H1 (cell line): Measurements from ENCODE around the gene FEV. TPM values are rescaled to one million over a fixed set of nuclear protein-coding genes. Genes with fewer than 3 reads are reported as not detected.

Experiments used
- CTCF ChIA-PET: fragments of 300-600 bp; sonication (Branson Sonifier 250); formaldehyde crosslinking; loops from one replicate; lab custom pipeline; 2021; ENCODE audit not compliant: partially characterized antibody; lab: Charles Lee
- POLR2A ChIA-PET: fragments of 300-600 bp; sonication (Branson Sonifier 250); formaldehyde crosslinking; loops from one replicate; lab custom pipeline; 2021; ENCODE audit warnings: inconsistent platforms; ENCODE audit not compliant: partially characterized antibody; lab: Charles Lee
- DNase-seq, 2 experiments: peaks; one replicate each; pipeline versions ENCODE4 v3.0.0 to v3.0.0-alpha.2; 2010 to 2022; ENCODE audit warnings: low spot score in 2 of 2, low read depth in 1 of 2, mixed read lengths in 1 of 2
- FAIRE-seq: peaks from 2 replicates; lab custom pipeline; 2011; peaks lifted over from hg19 to GRCh38; lab: Jason Lieb, UNC
- H2AFZ ChIP-seq: 2 replicates; pipeline ENCODE4 v1.8.1; 2012; ENCODE audit warnings: low read length, inconsistent platforms
- H2AK5ac ChIP-seq: 2 replicates; pipeline ENCODE4 v1.6.1; 2013; ENCODE audit warnings: low read depth, low read length
- H2BK120ac ChIP-seq: replicated peaks from 2 replicates; pipeline ENCODE3; 2013; ENCODE audit warnings: low read depth, low read length, inconsistent platforms
- H2BK12ac ChIP-seq: 2 replicates; pipeline ENCODE4 v1.6.1; 2013; ENCODE audit warnings: low read depth, low read length
- H2BK15ac ChIP-seq: 2 replicates; pipeline ENCODE4 v1.6.1; 2013; ENCODE audit warnings: low read length
- H2BK20ac ChIP-seq: 2 replicates; pipeline ENCODE4 v1.6.1; 2013; ENCODE audit warnings: low read length
- H2BK5ac ChIP-seq: 2 replicates; pipeline ENCODE4 v1.6.1; 2013; ENCODE audit warnings: low read depth, low read length
- H3K14ac ChIP-seq: 2 replicates; pipeline ENCODE4 v1.6.1; 2013; ENCODE audit warnings: inconsistent platforms; ENCODE audit not compliant: insufficient read length
- H3K18ac ChIP-seq: 2 replicates; pipeline ENCODE4 v1.6.1; 2013; ENCODE audit warnings: low read length; ENCODE audit errors: extremely low read depth
- H3K23ac ChIP-seq: 2 replicates; pipeline ENCODE4 v1.6.1; 2013; ENCODE audit warnings: inconsistent platforms; ENCODE audit not compliant: insufficient read length
- H3K23me2 ChIP-seq: 2 replicates; pipeline ENCODE4 v1.6.1; 2013; ENCODE audit warnings: low read depth, low read length
- H3K27ac ChIP-seq: 2 replicates; pipeline ENCODE4 v1.6.1; 2011; ENCODE audit warnings: low read depth, low read length, inconsistent platforms
- H3K27me3 ChIP-seq, 4 experiments: replicated peaks in 1 of 4; 1 replicate in 1 of 4; 2 replicates in 3 of 4; pipeline versions ENCODE4 v1.6.1 to v1.8.1; 2011 to 2013; ENCODE audit warnings: low read length in 3 of 4, mild to moderate bottlenecking in 3 of 4, inconsistent platforms in 2 of 4, mixed read lengths in 2 of 4, moderate library complexity in 1 of 4; ENCODE audit not compliant: control insufficient read depth in 3 of 4, insufficient read depth in 3 of 4; ENCODE audit errors: extremely low read depth in 1 of 4
- H3K36me3 ChIP-seq, 4 experiments: 2 replicates each; pipeline versions ENCODE4 v1.6.1 to v1.8.1; 2011 to 2013; ENCODE audit warnings: mild to moderate bottlenecking in 4 of 4, low read length in 3 of 4, moderate library complexity in 2 of 4, control low read depth in 1 of 4, inconsistent platforms in 1 of 4; ENCODE audit not compliant: insufficient read depth in 4 of 4, control insufficient read depth in 2 of 4
- H3K4ac ChIP-seq: replicated peaks from 2 replicates; pipeline ENCODE3; 2013; ENCODE audit warnings: low read length, low read depth, mixed read lengths, inconsistent platforms; ENCODE audit not compliant: insufficient read length
- H3K4me1 ChIP-seq, 4 experiments: replicated peaks in 1 of 4; 1 replicate in 1 of 4; 2 replicates in 3 of 4; pipeline versions ENCODE4 v1.6.1 to v1.8.1; 2011 to 2013; ENCODE audit warnings: low read length in 3 of 4, inconsistent platforms in 2 of 4, mixed read lengths in 1 of 4; ENCODE audit not compliant: insufficient read depth in 4 of 4, control insufficient read depth in 3 of 4
- H3K4me2 ChIP-seq, 2 experiments: 2 replicates each; pipeline versions ENCODE4 v1.6.1 to v1.8.1; 2011 to 2013; ENCODE audit warnings: low read depth in 2 of 2, low read length in 2 of 2, control low read depth in 1 of 2, inconsistent platforms in 1 of 2, mild to moderate bottlenecking in 1 of 2; ENCODE audit not compliant: insufficient read depth in 1 of 2
- H3K4me3 ChIP-seq, 4 experiments: fragments of 200-600, 300-600 bp in 1 of 4; sonication (generic), shearing (Covaris generic), sonication (Bioruptor Twin) in 1 of 4; 2 replicates each; pipeline versions ENCODE4 v1.5.1 to v1.8.1; 2011 to 2016; ENCODE audit warnings: low read length in 4 of 4, low read depth in 3 of 4, control low read depth in 2 of 4, inconsistent platforms in 2 of 4, mild to moderate bottlenecking in 2 of 4, mixed read lengths in 1 of 4, moderate library complexity in 1 of 4; ENCODE audit not compliant: insufficient read depth in 2 of 4; ENCODE audit errors: extremely low read depth in 1 of 4
- H3K56ac ChIP-seq: replicated peaks from 2 replicates; pipeline ENCODE3; 2013; ENCODE audit warnings: low read depth, mild to moderate bottlenecking, mixed read lengths, low read length, inconsistent platforms; ENCODE audit not compliant: insufficient read length
- H3K79me1 ChIP-seq: 2 replicates; pipeline ENCODE4 v1.6.1; 2013; ENCODE audit warnings: low read depth, low read length, control low read depth
- H3K79me2 ChIP-seq, 2 experiments: 2 replicates each; pipeline versions ENCODE4 v1.6.1 to v1.8.1; 2012 to 2013; ENCODE audit warnings: low read length in 2 of 2, mild to moderate bottlenecking in 2 of 2, inconsistent platforms in 1 of 2; ENCODE audit not compliant: insufficient read depth in 2 of 2, control insufficient read depth in 1 of 2
- H3K9ac ChIP-seq, 4 experiments: replicated peaks in 1 of 4; 1 replicate in 1 of 4; 2 replicates in 3 of 4; pipeline versions ENCODE4 v1.6.1 to v1.8.1; 2011 to 2013; ENCODE audit warnings: low read depth in 3 of 4, low read length in 3 of 4, control low read depth in 2 of 4, mild to moderate bottlenecking in 2 of 4, moderate library complexity in 2 of 4, inconsistent platforms in 1 of 4; ENCODE audit errors: extremely low read depth in 1 of 4
- H3K9me3 ChIP-seq, 2 experiments: 2 replicates each; pipeline versions ENCODE4 v1.6.1 to v1.8.1; 2012 to 2013; ENCODE audit warnings: mild to moderate bottlenecking in 2 of 2, moderate library complexity in 2 of 2, control low read depth in 1 of 2, inconsistent platforms in 1 of 2, low read depth in 1 of 2, low read length in 1 of 2, mixed read lengths in 1 of 2; ENCODE audit not compliant: insufficient read depth in 2 of 2
- H4K20me1 ChIP-seq, 2 experiments: replicated peaks in 1 of 2; 2 replicates each; pipeline versions ENCODE3 to v1.8.1; 2011 to 2013; ENCODE audit warnings: inconsistent platforms in 2 of 2, low read length in 2 of 2, mild to moderate bottlenecking in 1 of 2; ENCODE audit not compliant: insufficient read depth in 2 of 2, control insufficient read depth in 1 of 2
- H4K5ac ChIP-seq: 2 replicates; pipeline ENCODE4 v1.6.1; 2013; ENCODE audit warnings: low read length, low read depth, mixed read lengths, inconsistent platforms; ENCODE audit not compliant: insufficient read length
- H4K8ac ChIP-seq: 2 replicates; pipeline ENCODE4 v1.8.0; 2013; ENCODE audit warnings: mild to moderate bottlenecking, moderate library complexity, low read length, inconsistent platforms; ENCODE audit not compliant: insufficient read depth; ENCODE audit errors: extremely low read depth
- H4K91ac ChIP-seq: replicated peaks from 2 replicates; pipeline ENCODE3; 2013; ENCODE audit warnings: low read length, mixed read lengths, inconsistent platforms; ENCODE audit not compliant: insufficient read length
- POU5F1 ChIP-seq: IDR thresholded peaks from 2 replicates; pipeline ENCODE4 v1.6.1; 2011; ENCODE audit warnings: low read depth, mild to moderate bottlenecking, low read length, moderate library complexity
- RAD21 ChIP-seq, 2 experiments: IDR thresholded peaks in 1 of 2; conservative IDR thresholded peaks in 1 of 2; 2 replicates each; pipeline ENCODE4 v1.6.1; 2011; ENCODE audit warnings: low read depth in 2 of 2, low read length in 2 of 2, improper control_type of control experiment in 1 of 2, inconsistent platforms in 1 of 2, mild to moderate bottlenecking in 1 of 2, moderate library complexity in 1 of 2
- RNF2 ChIP-seq: fragments of 200-900, 300-1000 bp; sonication (generic); IDR thresholded peaks from 2 replicates; pipeline ENCODE4 v1.7.1; 2016; ENCODE audit warnings: borderline replicate concordance, low read depth, mild to moderate bottlenecking, antibody characterized with exemption, low read length; ENCODE audit not compliant: poor library complexity, severe bottlenecking; ENCODE audit errors: missing control alignments
- WGBS, 2 experiments: shearing (Covaris generic) in 1 of 2; methylation state at CpG; one replicate each; pipeline versions ENCODE4 v1.1.6 to v1.1.7; 2013 to 2015; ENCODE audit warnings: low lambda C conversion rate in 2 of 2, mixed read lengths in 2 of 2, inconsistent platforms in 1 of 2, low coverage in 1 of 2, missing lambda C conversion rate in 1 of 2; ENCODE audit not compliant: insufficient replicate concordance in 2 of 2, insufficient coverage in 1 of 2, insufficient read length in 1 of 2; ENCODE audit errors: extremely low coverage in 1 of 2, missing lambda C conversion rate in 1 of 2; 5-methylcytosine and 5-hydroxymethylcytosine counted together
- polyA plus RNA-seq, 7 experiments: library from polyadenylated mRNA; depleted of rRNA in 3 of 7; stranded (reverse) in 5 of 7; unstranded in 2 of 7; fragments of >200 nt in 5 of 7; fragments of 200-250 nt in 2 of 7; gene quantifications; 1 replicate in 5 of 7; 2 replicates in 1 of 7; 4 replicates in 1 of 7; pipeline versions ENCODE4 v1.2.1 to v1.2.3, GENCODE V29; 2011 to 2013; ENCODE audit warnings: missing spikeins in 2 of 7, mixed read lengths in 2 of 7
- total RNA-seq: library from RNA; stranded (reverse); fragmentation: NEBNext Ultra II Directional; extraction: Animal tissue kit (Norgen Biotek cat#: 25700); gene quantifications from 2 replicates; pipeline ENCODE4 v1.2.1, GENCODE V29; 2021
- TF ChIP-seq, protein P1 (sequence below), 3 experiments: IDR thresholded peaks; 1 replicate in 2 of 3; 2 replicates in 1 of 3; pipeline versions ENCODE4 v1.5.1 to v1.6.1; 2011; ENCODE audit warnings: low read length in 3 of 3, mild to moderate bottlenecking in 3 of 3, inconsistent platforms in 2 of 3, low read depth in 1 of 3, moderate library complexity in 1 of 3; ENCODE audit not compliant: insufficient read depth in 1 of 3; ENCODE audit errors: control extremely low read depth in 1 of 3

The FEV gene
- total and polyA plus RNA-seq, 2 of the 8 experiments (the other 6 are each of a cell fraction or from before 2014, with no cell fraction given), result not detected

DNA sequence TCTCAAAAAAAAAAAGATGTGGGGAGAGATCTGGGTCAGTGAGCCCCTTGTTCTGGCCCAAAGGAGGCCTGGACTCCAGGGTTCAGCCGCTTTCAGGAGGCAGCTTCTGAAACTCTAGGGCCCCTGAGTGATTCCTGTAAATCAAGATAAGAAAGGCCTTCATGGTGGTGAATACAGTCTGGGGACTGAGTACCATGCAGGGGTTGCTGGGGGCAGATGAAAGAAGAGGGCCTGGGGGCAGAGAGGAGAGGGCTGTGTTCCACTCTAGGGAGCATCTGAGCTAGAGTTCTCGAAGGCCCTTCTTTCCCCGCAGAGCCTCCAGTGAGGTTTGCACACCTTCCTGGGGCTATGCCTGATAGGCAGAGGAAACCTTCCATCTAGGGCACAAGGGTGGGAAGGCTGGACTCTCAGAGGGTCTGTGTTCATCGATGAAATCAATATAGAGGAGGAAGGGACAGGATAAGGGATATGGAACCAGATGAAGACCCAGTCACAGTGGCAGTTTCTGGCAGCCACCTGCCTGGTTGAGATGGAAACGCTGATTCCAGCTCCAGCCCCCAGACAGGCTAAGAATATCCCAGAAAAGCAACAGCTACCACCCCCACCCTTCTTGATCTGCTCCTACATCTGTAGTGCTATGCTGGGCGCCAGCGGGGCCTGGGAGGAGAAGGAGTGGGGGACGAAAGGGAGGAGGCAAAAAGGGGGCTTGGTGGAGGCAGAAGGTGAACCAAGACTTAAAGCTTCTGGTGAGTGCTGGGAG is 30.3 kb downstream of the FEV start:
- H2AFZ ChIP-seq, result no peak overlapping the region
- no peak overlapping the region for H2BK15ac ChIP-seq
- no peak overlapping the region for H2BK120ac ChIP-seq
- no peaks in the 10 kb centered on the region for H4K20me1 ChIP-seq
- no peak overlapping the region for H4K8ac ChIP-seq
- no peak overlapping the region for H2BK5ac ChIP-seq
- no peak overlapping the region for H3K4ac ChIP-seq
- no peak for TF ChIP-seq RNF2
- no peak for TF ChIP-seq POU5F1
- TF ChIP-seq, protein P1, sequence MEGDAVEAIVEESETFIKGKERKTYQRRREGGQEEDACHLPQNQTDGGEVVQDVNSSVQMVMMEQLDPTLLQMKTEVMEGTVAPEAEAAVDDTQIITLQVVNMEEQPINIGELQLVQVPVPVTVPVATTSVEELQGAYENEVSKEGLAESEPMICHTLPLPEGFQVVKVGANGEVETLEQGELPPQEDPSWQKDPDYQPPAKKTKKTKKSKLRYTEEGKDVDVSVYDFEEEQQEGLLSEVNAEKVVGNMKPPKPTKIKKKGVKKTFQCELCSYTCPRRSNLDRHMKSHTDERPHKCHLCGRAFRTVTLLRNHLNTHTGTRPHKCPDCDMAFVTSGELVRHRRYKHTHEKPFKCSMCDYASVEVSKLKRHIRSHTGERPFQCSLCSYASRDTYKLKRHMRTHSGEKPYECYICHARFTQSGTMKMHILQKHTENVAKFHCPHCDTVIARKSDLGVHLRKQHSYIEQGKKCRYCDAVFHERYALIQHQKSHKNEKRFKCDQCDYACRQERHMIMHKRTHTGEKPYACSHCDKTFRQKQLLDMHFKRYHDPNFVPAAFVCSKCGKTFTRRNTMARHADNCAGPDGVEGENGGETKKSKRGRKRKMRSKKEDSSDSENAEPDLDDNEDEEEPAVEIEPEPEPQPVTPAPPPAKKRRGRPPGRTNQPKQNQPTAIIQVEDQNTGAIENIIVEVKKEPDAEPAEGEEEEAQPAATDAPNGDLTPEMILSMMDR (IDR thresholded peaks at IDR 0.05; ENCODE audit: control extremely low read depth in 1 of 3, insufficient read depth in 1 of 3, low read depth in 1 of 3, low read length in 3 of 3), result no peak
- TF ChIP-seq RAD21 (IDR thresholded peaks at IDR 0.05 in 1 of 2, conservative IDR thresholded peaks at IDR 0.05 in 1 of 2; ENCODE audit: low read depth in 2 of 2, low read length in 2 of 2), result no peak
- no peaks in the 10 kb centered on the region for H3K79me2 ChIP-seq
- WGBS, 2 experiments, result 82% methylated on average over 8 of the region's 8 CpGs; no CpG with 5 or more reads in 1 of the 2 experiments
- H4K91ac ChIP-seq, result no peak overlapping the region
- peaks cover 7 to 39% (median 24%) of the 10 kb centered on the region in 4 experiments for H3K27me3 ChIP-seq
- no peak overlapping the region for H2BK20ac ChIP-seq
- H3K9me3 ChIP-seq, result no peaks in the 10 kb centered on the region
- H3K36me3 ChIP-seq, result peaks cover 0 to 2% (median 0%) of the 10 kb centered on the region in 4 experiments; a peak in 1 of 8 replicates
- H3K4me1 ChIP-seq, result peaks cover 0 to 7% (median 6%) of the 10 kb centered on the region in 4 experiments; a peak in 6 of 7 replicates
- CTCF ChIA-PET, result interaction anchor here (0.8 to 6.8 kb wide), 11 partner anchors 8 to 165 kb away, joined by 3 to 50 read pairs (median 4); no protein-coding TSS in a partner anchor
- H3K9ac ChIP-seq, result no peak overlapping the region
- H3K4me2 ChIP-seq, result no peak overlapping the region
- FAIRE-seq (no peak), DNase-seq (no peak)
- H4K5ac ChIP-seq, result no peak overlapping the region
- H3K27ac ChIP-seq, result no peak overlapping the region
- no peaks in the 10 kb centered on the region for H3K79me1 ChIP-seq
- H2AK5ac ChIP-seq, result no peak overlapping the region
- no peak overlapping the region for H3K4me3 ChIP-seq
- POLR2A ChIA-PET, result interaction anchor here (0.7 to 1.2 kb wide), 3 partner anchors 14 to 53 kb away, joined by 3 to 5 read pairs (median 3); no protein-coding TSS in a partner anchor
- H3K23ac ChIP-seq, result no peak overlapping the region
- no peak overlapping the region for H3K14ac ChIP-seq
- H3K23me2 ChIP-seq, result peaks cover 6% of the 10 kb centered on the region
- no peak overlapping the region for H3K18ac ChIP-seq
- H2BK12ac ChIP-seq, result no peak overlapping the region
- H3K56ac ChIP-seq, result no peak overlapping the region
